Heart right ventricle (tissue), 16 donors: Measurements from ENCODE around the gene HOATZ. TPM values are rescaled to one million over a fixed set of nuclear protein-coding genes. Genes with fewer than 3 reads are reported as not detected.

Experiments
- ATAC-seq, 8 donors: fragments of 200-7000 bp; cut with Tn5 transposase; one replicate each; pipeline ENCODE4 v1.9.1; 2020; ENCODE audit warnings: mild to moderate bottlenecking in 8 of 8, moderate library complexity in 8 of 8, moderate number of reproducible peaks in 1 of 8
- DNase-seq, 2 donors: peaks; one replicate each; pipeline ENCODE4 v3.0.0-alpha.2; 2020
- H3K27ac ChIP-seq, 10 donors: fragments of 200-600 bp; sonication (generic) in 2 of 10; one replicate each; pipeline versions ENCODE4 v1.5.0 to v1.8.0; 2020 to 2022; ENCODE audit warnings: mild to moderate bottlenecking in 3 of 10
- H3K27me3 ChIP-seq, 7 donors: fragments of 200-600 bp; one replicate each; pipeline ENCODE4 v1.8.0; 2021 to 2022; ENCODE audit warnings: mild to moderate bottlenecking in 2 of 7
- H3K36me3 ChIP-seq, 9 donors: fragments of 200-600 bp; sonication (generic) in 1 of 9; one replicate each; pipeline versions ENCODE4 v1.5.0 to v1.8.0; 2020 to 2022; ENCODE audit warnings: mild to moderate bottlenecking in 2 of 9
- H3K4me1 ChIP-seq, 9 donors: fragments of 200-600 bp; sonication (generic) in 1 of 9; one replicate each; pipeline versions ENCODE4 v1.5.0 to v1.8.0; 2020 to 2022; ENCODE audit warnings: mild to moderate bottlenecking in 4 of 9
- H3K4me3 ChIP-seq, 10 donors: fragments of 200-600 bp; sonication (generic) in 2 of 10; one replicate each; pipeline versions ENCODE4 v1.5.0 to v1.8.0; 2020 to 2022; ENCODE audit warnings: mild to moderate bottlenecking in 7 of 10, moderate library complexity in 2 of 10
- H3K9me3 ChIP-seq, 11 donors: fragments of 200-600 bp in 10 of 11; sonication (generic) in 2 of 11; one replicate each; pipeline versions ENCODE4 v1.5.0 to v1.8.0; 2013 to 2022; ENCODE audit warnings: mild to moderate bottlenecking in 2 of 11, control low read depth in 1 of 11, moderate library complexity in 1 of 11
- CTCF ChIP-seq, 9 donors: fragments of 200-600 bp; sonication (generic) in 2 of 9; IDR thresholded peaks; one replicate each; pipeline versions ENCODE4 v1.5.0 to v1.8.0; 2021 to 2022; ENCODE audit warnings: antibody characterized with exemption in 9 of 9, mild to moderate bottlenecking in 5 of 9, moderate library complexity in 1 of 9
- WGBS, 2 donors: extraction: QIAGEN DNeasy Blood & Tissue Kit; methylation state at CpG; one replicate each; pipeline ENCODE4 v1.1.7; 2013; ENCODE audit warnings: inconsistent platforms in 1 of 2; 5-methylcytosine and 5-hydroxymethylcytosine counted together
- intact Hi-C, 10 donors: fragments of 100-400 bp; cut with DNase I; formaldehyde crosslinking; loops; one replicate each; pipeline versions ENCODE4 v1.11.1 to v1.14.2; 2022
- polyA plus RNA-seq, 2 donors: library from polyadenylated mRNA; stranded (reverse); fragments of 200-250 nt; gene quantifications; one replicate each; pipeline ENCODE4 v1.2.3, GENCODE V29; 2013
- total RNA-seq, 10 donors: library from RNA; stranded (reverse); fragmentation: NEBNext Ultra II Directional in 3 of 10; extraction: Animal tissue kit (Norgen Biotek cat#: 25700) in 3 of 10; gene quantifications; one replicate each; pipeline versions ENCODE4 v1.2.1 to v1.2.4, GENCODE V29; 2021 to 2023
- donor health status: Arrhythmogenic right ventricular cardiomyopathy.
- donor health status: ischemic (EF 13 %, LVEDD 7.1; RV severe dilation, severe dysfunction).
- donor health status: healthy with polysubstance abuse.
- donor health status: DM: no; HTN: yes; CAD: no.
- donor health status: DM: no; HTN: no; CAD: no.
- donor health status: ischemic (EF 25% LVEDD 6.9; RV normal size, moderate dysfunction).
- donor health status: ischemic (EF 25% LVEDD 5.7; RV mildly dilated, moderate dysfunction).
- donor health status: healthy.
- donor health status: DM: yes; HTN: yes; CAD: no.
- donor health status: Ischemic cardiomyopathy.
- donor health status: ischemic (EF 35%, LVEDD 5.7; RV mildly dilated, moderate dysfunction).
- donor health status: nonischemic (EF 11% LVEDD 7.7; RV severe dilation, severe dysfunction).
- donor health status: DM: yes; HTN: yes; CAD: no.
- donor health status: PGD.
- donor health status: ischemic (EF 29% LVEDD 5.4; RV normal size, mild dysfunction).
- donor health status: nonischemic (EF 23%, LVEDD 6.1; RV moderate dilation, normal function).

The HOATZ gene
- total and polyA plus RNA-seq, 12 donors: not detected

GRCh38 chr11:111531687-111532364 lies 17.2 kb downstream of the HOATZ start:
- Histone ChIP-seq H3K4me1 (peaks cover 0 to 6% (median 0%) of the 10 kb centered on the region in 9 donors), H3K36me3 (no peaks in the 10 kb centered on the region), H3K9me3 (no peaks in the 10 kb centered on the region), H3K4me3 (no peak overlapping the region), H3K27ac (no peak overlapping the region), H3K27me3 (peaks cover 0 to 24% (median 12%) of the 10 kb centered on the region in 7 donors)
- DNase-seq: no peak
- WGBS, 2 donors: 78 to 81% methylated on average over 9 of the region's 9 CpGs
- intact Hi-C loops: no loop called here
- no peak for TF ChIP-seq CTCF (IDR thresholded peaks at IDR 0.05)
- ATAC-seq: no peak

GRCh38 chr11:111532365-111532709 lies 17.8 kb downstream of the HOATZ start:
- Histone ChIP-seq H3K27ac (no peak overlapping the region), H3K4me3 (no peak overlapping the region), H3K27me3 (peaks cover 0 to 24% (median 12%) of the 10 kb centered on the region in 7 donors), H3K36me3 (no peaks in the 10 kb centered on the region), H3K4me1 (peaks cover 0 to 6% (median 0%) of the 10 kb centered on the region in 9 donors), H3K9me3 (no peaks in the 10 kb centered on the region)
- DNase-seq (no peak), ATAC-seq (no peak)
- WGBS, 2 donors: 84 to 85% methylated on average over 5 of the region's 5 CpGs
- intact Hi-C loops: no loop called here
- no peak for TF ChIP-seq CTCF (IDR thresholded peaks at IDR 0.05)

- 85 to 87% methylated on average over 6 of the region's 6 CpGs for WGBS, 2 donors
- DNase-seq (no peak), ATAC-seq (no peak)
- H3K27ac ChIP-seq: no peak overlapping the region
- peaks cover 0 to 33% (median 15%) of the 10 kb centered on the region in 7 donors for H3K27me3 ChIP-seq
- intact Hi-C loops: no loop called here
- no peak for TF ChIP-seq CTCF (IDR thresholded peaks at IDR 0.05)
- peaks cover 0 to 3% (median 0%) of the 10 kb centered on the region in 11 donors for H3K9me3 ChIP-seq
- H3K4me1 ChIP-seq: peaks cover 0 to 14% (median 10%) of the 10 kb centered on the region in 9 donors
- H3K36me3 ChIP-seq: no peaks in the 10 kb centered on the region
- H3K4me3 ChIP-seq: no peak overlapping the region
Observed at GRCh38 chr11:111535281-111535680, 20.7 kb downstream of the HOATZ start.

GRCh38 chr11:111537336-111537860 lies 22.8 kb downstream of the HOATZ start:
- Histone ChIP-seq H3K9me3 (peaks cover 0 to 3% (median 0%) of the 10 kb centered on the region in 11 donors), H3K4me1 (peaks cover 5 to 32% (median 17%) of the 10 kb centered on the region in 9 donors), H3K27me3 (peaks cover 0 to 54% (median 13%) of the 10 kb centered on the region in 7 donors), H3K36me3 (no peaks in the 10 kb centered on the region), H3K27ac (no peak overlapping the region), H3K4me3 (no peak overlapping the region)
- ATAC-seq (no peak), DNase-seq (no peak)
- intact Hi-C loops: no loop called here
- no peak for TF ChIP-seq CTCF (IDR thresholded peaks at IDR 0.05)
- 72 to 75% methylated on average over 3 of the region's 3 CpGs for WGBS, 2 donors
